ENCODE results near the gene PIGB.
"Not testable (repeated sequence)": the region's sequence is repeated elsewhere in the genome, so short reads cannot be mapped to it uniquely, and the experiment has no call there.

The PIGB gene

DNA sequence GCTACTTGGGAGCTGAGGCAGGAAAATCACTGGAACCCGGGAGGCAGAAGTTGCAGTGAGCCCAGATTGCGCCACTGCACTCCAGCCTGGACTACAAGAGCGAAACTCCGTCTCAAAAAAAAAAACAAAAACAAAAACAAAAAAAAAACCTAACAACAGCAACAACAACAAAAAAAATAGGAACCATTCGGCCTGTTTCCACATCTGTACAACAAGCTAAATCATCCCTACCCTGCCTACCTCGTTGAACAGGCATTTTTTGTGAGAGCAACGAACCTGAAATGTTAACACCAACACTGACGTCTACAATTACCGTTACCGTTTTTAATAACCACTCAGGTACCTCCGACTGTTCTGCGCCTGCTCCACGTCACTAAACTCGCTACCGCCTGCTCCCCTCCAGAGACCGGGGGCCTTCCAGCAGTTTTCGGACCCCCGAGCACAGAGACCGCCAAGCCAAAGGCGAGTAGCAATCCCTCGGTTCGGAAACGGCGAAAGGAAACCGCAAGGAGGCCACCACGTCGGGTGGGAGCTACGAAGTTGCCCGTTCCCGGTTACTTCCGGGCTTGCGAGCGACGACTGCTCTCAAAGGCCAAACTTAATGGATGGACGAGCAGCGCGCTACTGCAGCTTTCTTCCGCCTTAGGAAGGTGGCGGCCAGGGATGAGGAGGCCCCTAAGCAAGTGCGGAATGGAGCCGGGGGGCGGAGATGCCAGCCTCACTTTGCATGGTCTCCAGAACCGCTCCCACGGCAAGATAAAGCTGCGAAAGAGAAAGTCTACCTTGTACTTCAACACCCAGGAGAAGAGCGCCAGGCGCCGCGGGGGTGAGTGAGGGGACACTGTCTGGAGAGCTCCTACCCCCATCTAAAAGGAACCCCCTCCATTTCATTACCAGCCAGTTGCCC lies at the start of gene PIGB, which contains the start of gene PIGBOS1:
Gene PIGB (plus strand): TSS at position 635 of the 907 bp plus-strand sequence. CDS start 29 bp downstream, at position 664.
Gene PIGBOS1 (minus strand): TSS at position 536 of the 907 bp plus-strand sequence. CDS start 1,331 bp downstream, outside the sequence.
- DNase-seq: peak; percentile 63

GRCh38 chr15:55270291-55270690 lies 48.7 kb upstream of the PIGB start:
- DNase-seq: no peak

DNA sequence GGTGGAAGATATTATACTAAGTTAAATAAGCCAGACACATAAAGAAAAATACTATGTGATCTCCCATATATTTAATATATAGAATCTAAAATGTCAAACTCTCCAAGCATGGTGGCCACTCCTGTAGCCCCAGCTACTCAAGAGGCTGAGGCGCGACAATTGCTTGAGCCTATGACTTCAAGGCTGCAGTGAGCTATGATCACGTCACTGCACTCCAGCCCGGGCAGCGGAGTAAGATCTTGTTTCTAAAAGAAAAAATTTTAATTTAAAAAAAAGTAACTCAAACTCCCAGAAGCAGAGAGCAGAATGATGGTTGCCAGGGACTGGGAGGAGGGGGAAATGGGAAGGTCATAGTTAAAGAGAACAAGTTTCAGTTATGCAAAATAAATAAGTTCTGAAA lies 42.7 kb upstream of the PIGB start:
- DNase-seq: no peak

GRCh38 chr15:55277116-55277564 lies 41.9 kb upstream of the PIGB start:
- DNase-seq: no peak

- no peak for DNase-seq
Measured at GRCh38 chr15:55277715-55278114, 41.3 kb upstream of the PIGB start.

DNA sequence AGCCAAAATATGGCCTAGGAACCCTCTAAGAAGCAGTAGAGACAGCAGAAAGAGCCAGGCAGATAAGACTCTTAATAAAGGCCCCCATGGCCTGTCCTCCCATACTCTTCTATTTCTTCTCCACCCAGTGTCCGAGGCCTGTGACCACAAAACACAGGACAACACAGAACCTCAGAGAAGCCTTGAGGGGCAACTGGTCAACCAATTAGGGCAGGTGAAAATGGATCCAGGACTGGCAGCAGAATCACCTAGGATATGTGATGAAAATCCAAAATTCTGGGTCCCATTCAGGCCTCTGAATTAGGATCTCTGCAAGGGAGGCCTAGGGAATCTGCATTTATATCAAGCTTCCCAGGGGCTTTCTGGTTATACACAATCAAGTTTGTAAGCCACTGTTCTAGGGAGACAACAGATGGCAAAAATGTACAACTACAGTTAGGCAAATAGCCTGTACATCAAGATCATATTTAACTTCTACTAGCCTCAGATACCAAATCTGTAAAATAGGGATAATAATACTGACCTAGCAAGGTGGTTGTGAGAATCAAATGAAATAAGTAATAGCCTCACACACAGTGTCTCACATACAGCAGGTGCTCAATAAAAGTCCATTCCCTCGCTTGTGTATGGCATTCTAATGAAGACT lies 39.8 kb upstream of the PIGB start:
- DNase-seq: no peak

GRCh38 chr15:55279746-55280351 lies 39.2 kb upstream of the PIGB start:
- DNase-seq: no peak

DNA sequence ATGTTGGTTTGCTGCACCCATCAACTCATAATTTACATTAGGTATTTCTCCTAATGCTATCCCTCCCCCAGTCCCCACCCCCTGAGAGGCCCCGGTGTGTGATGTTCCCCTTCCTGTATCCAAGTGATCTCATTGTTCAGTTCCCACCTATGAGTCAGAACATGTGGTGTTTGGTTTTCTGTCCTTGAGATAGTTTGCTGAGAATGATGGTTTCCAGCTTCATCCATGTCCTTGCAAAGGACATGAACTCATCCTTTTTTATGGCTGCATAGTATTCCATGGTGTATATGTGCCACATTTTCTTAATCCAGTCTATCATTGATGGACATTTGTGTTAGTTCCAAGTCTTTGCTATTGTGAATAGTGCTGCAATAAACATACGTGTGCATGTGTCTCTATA lies 38.4 kb upstream of the PIGB start:
- DNase-seq: not testable (repeated sequence)

DNA sequence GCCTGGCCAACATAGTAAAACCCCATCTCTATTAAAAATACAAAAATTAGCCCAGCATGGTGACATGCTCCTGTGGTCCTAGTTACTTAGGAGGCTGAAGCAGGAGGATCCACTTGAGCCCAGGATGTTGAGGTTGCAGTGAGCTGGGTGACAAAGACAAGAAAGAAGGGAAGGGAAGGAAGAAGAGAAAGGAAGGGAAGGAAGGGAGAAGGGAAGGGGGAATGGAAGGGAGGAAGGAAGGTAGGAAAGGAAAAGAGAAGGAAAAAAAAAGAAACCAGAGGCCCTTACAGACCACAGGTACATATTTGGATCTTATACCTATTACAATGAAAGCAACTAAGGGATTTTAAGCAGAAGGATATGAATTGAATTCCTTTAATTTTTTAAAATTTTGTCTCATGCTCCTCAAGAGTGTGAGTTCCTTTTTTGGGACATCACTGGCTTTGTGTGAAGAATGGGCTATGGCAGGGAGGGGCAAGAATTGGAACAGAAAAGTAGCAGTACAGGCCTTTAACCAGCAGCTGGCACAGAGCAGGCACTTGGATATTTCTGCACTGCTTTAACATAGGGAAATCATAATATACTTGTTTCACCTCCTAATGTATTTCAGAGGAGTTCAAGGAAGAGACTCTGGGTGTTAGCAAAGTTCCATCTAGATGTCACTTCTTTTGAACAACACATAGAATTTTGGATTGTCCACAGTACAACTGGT lies 37.3 kb upstream of the PIGB start:
- DNase-seq: no peak

DNA sequence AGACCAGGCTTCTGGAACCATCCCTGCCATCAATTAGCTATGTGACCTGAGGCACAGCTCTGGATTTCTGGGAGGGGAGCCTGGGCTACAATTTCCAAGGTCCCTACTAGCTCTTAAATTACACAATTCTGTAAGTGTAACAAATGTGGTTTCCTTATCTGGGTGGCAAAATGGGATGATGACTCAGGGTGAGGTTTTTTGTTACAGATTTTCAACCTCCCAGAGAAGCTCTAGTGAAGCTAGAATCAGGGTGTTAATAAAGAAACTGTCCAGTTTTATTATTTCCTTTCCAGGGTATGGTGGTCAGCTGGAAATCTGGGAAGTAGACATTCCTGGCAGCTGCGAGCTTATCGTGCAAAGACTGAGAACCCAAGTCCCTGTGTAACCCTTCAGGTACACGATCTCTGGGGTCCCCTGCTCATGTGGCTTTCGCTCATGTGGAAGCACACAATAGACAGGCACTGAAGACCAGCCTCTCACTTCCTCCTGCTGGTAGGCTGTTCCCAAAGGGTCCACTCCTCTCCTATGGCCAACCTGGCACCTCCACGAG lies 36.7 kb upstream of the PIGB start:
- DNase-seq: no peak

- DNase-seq: no peak
Measured at GRCh38 chr15:55283379-55284147, 35.5 kb upstream of the PIGB start.

DNA sequence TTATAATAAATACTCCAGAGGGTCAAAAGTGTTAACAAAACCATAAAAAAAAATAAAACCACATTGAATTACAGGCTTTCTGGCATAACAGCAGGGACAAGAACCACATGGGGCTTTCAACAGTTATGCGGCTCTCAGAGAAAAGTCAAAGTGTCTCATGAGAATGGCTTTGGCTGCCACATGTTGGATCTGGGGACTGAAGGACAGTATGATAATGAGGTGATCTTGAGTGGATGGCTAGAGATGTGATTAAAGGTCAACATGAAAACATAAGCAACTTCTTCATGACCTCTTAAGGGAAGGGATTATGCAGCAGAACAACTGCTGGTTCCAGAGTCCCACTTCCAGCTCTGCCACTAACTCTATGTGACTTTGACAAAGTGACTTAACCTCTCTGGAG lies 34.6 kb upstream of the PIGB start:
- no peak for DNase-seq

DNA sequence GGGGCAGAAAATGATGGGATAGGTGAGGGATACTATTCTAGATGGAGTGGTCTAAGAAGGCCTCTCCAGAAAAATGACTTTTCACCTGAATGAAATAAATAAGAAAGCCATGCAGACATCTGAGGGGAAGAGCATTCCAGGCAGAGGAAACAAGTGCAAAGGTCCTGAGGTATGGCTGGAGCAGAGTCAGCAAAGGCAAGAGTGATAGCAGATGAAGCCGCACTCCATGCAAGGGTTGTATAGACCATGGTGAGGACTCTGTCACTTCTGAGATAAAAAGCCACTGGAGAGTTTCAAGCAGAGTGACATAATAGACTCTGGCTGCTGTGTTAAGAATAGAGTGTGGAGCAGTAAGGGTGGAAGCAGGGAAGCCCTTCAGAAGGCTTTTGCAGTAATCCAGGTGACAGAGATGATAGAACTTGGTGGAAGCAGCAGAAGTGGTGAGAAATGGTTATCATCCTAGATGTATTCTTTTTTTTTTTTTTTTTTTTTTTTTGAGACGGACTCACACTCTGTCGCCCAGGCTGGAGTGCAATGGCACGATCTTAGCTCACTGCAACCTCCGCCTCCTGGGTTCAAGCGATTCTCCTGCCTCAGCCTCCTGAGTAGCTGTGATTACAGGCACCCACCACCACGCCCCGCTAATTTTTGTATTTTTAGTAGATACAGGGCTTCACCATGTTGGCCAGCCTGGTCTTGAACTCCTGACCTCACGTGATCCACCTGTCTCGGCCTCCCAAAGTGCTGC lies 32.4 kb upstream of the PIGB start:
- not testable (repeated sequence) for DNase-seq

GRCh38 chr15:55288006-55288717 lies 30.9 kb upstream of the PIGB start:
- DNase-seq: no peak

DNA sequence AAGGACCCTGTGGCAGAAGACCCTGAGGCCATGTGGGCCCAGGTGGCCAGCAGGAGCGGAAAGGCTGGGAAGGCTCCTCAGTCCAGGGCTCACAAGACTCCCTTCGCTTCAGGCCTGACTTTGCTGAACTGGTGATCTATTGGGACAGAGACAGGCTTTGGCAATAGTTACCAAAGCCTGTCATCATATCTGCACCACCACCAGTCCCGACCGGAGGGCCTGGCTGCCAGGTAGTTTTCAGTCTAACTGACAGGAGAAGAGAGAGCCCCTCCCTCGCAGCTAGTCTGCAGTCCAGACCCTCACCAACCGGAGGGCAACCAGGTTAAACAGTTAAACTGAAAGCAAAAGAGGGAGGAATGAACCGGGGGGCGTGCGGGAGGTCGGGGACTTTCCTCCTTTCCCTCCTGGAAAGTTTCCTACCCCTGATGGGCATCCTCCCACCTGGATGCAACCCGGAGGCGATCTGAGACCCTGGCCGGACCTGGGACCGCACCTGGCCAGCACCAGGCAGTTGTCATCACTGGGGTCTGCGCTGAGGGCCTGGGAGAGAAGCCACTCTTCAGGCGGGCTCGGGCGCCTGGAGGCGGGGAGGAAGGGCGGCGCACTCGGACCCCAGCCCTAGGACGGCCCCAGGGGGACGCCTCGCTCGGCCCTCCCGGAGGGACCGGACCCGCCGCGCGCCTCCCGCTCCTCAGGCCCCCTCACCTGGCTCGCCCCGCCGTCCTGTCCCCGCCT lies 29.8 kb upstream of the PIGB start:
- DNase-seq: no peak

DNA sequence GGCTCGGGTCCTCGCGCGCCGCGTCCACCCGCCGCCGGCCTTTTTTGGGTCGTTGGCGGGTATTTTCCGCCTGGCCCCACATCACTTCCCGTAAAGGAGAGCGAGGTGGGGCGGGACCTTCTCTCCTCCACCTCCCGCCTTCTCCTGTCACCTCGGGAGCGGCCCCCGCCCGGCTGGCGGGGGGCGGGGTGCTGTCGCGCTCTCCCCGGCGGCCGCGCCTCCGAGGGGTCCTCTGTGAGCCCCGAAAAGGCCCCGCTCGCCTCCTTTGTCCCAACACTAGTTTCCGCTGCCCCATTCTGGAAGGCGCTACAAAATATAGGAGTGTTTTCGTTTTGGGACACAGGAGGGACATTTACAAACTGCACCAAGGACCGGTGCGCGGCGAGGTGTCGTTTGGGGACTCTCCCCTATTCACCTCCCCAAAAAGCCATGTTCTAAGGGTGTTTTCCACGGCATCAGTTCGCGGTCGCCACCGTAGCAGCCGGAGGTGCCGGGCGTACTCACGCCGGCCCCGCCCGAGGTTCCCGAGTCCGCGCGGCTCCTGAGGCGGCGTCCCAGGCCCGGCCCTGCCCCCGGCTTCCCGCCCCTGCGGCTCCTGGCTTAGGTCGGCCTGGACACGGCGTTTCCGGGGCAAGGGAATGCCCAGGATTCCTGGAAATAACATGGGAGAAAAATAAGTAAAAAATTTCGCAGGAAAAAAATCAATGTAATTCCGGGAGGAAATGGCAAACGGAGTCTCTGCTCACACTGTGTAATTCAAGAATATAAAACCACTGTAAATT lies 29.1 kb upstream of the PIGB start, which contains the start of gene RAB27A:
Gene RAB27A (minus strand): TSS at position 68 of the 782 bp plus-strand sequence. CDS start 54,879 bp downstream, outside the sequence.
- DNase-seq: no peak

- peak; percentile 40 for DNase-seq
Measured at GRCh38 chr15:55290528-55291057, 28.4 kb upstream of the PIGB start.

DNA sequence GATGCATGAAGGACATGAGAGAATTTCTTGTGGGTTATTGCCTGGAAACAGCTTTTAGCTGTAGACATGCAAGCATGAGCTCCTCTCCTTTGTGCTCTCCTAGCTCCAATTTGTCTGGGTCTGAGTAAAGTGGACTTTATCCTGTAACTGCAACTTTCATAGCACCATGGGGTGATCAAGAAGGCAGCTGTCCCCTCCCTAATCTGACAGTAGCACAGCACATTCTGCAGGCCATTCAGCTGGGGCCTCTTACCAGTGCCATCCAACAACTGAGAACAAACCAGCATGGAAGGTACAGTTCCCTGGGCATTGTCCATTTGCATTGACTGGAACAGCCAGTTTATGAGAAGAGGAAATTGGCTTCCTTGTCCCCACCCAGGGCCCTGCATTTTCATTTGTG lies 21.7 kb upstream of the PIGB start:
- no peak for DNase-seq
